Superior temporal gyrus (tissue), 1 donor: Measurements from ENCODE around the gene ATP5F1E.
A peak's percentile ranks its signal among the peaks of the same experiment; 100 is the strongest.

ENCODE experiments used
- DNase-seq: peaks from one replicate; pipeline ENCODE4 v3.0.0-alpha.2; 2016; ENCODE audit errors: extremely low spot score

ATP5F1E gene

GRCh38 chr20:59006167-59006863 lies 25.8 kb downstream of the ATP5F1E start:
- no peak for DNase-seq

- no peak for DNase-seq
Measured at GRCh38 chr20:59005523-59006166, 26.5 kb downstream of the ATP5F1E start.

GRCh38 chr20:59004763-59005522 lies 27.2 kb downstream of the ATP5F1E start:
- DNase-seq, result no peak

- no peak for DNase-seq
Measured at GRCh38 chr20:59004493-59004762, 27.7 kb downstream of the ATP5F1E start.

DNA sequence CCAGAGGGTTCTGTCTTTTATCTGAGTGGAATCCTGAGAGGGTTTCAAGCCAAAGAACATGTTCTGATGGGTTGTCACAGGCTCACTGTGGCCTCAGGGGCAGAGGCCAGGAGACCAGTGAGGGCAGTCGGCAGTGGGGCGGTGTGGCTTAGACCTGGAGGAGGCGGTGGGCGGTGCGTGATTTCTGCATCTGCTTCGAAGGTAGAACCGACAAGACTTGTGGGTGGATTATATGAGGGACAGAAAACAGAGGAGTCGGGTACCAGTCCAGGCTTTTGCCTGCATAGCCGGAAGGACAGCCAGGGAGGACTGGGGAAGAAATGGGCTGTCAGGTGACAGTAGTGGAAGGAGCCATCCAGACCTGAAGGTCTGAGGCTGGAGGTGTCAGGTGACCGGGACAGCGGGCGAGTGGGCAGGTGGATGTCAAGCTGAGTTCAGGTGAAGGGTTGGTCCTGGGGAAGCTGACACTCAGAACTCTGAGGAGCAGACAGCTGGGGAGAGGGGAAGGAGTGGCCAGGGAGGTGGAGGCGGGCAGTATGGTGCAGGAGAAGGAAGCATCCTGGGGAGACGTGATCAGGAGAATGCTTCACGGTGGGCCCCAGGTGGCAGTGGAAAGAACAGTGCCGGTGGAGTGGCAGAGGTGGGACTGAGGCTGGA lies 28.2 kb downstream of the ATP5F1E start:
- no peak for DNase-seq

- no peak for DNase-seq
Measured at GRCh38 chr20:59002874-59003399, 29.2 kb downstream of the ATP5F1E start.

- no peak for DNase-seq
Measured at GRCh38 chr20:59002388-59002787, 29.7 kb downstream of the ATP5F1E start.

GRCh38 chr20:59001449-59002171 lies 30.5 kb downstream of the ATP5F1E start:
- DNase-seq, result no peak

- DNase-seq, result no peak
Measured at GRCh38 chr20:59001068-59001448, 31.1 kb downstream of the ATP5F1E start.

DNA sequence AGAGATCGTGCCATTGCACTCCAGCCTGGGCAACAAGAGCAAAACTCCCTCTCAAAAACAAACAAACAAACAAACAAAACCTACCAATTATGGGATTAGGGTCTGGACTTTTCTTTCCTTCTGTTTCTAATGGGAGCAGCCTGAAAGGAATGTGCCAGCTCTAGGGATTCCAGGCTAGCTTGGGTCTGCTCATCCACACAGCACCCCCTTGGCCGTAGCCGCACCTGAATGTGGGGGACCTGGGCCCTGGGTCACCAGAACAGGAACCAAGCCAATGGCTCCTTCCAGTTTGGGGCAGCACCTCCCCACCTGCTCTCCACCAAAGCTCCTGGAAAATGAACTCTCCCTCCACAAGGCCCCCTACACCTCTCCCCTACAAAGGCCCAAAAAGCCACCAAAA lies 31.8 kb downstream of the ATP5F1E start:
- DNase-seq, result no peak

- DNase-seq, result no peak
Measured at GRCh38 chr20:58998656-58999055, 33.5 kb downstream of the ATP5F1E start.

DNA sequence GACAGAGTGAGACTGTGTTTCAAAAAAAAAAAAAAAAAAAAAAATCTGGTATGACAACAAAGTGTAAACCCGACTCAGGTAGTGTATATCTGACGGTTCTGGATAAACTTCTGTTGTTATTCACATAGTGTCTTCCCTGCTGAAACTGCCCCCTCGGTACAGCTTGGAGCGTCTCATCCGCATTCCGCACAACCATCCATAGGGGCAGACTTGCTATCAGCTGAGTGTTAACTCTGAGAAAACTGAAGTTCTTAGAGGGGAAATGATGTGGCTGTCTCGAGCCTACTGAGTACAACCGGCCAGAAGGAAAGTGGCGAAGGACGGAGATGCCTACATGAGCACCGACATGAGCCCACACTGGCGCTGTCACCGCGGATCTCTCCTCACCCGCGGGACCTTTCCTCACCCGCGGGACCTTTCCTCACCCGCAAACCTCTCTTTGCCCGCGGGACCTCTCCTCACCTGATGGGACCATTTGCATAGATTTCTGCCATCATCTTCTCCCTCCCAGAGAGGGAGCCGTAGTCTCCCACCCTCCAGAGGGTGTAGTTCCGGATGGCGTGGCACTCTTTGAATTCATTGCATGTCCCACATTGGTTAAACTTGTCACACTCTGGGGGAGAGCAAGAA lies 34.9 kb downstream of the ATP5F1E start:
- DNase-seq, result no peak

DNA sequence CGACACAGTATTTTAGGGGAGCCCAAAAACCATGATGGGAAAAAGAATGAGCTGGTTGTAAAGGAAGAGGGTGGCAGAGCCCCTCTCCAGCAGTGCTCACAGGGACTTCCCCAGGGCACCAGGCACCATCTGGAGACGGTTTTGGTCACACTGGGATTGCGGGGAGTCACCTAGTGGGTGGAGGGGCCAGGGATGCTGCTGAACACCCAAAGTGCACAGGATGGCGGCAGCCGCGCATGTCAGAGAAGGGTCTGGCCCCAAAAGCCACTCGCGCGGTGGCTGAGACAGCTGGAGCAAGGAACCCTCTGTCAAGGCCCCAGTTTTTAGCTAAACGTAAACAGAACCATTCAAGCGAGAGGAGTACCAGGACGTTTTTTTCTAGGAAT lies 35.9 kb downstream of the ATP5F1E start:
- no peak for DNase-seq

DNA sequence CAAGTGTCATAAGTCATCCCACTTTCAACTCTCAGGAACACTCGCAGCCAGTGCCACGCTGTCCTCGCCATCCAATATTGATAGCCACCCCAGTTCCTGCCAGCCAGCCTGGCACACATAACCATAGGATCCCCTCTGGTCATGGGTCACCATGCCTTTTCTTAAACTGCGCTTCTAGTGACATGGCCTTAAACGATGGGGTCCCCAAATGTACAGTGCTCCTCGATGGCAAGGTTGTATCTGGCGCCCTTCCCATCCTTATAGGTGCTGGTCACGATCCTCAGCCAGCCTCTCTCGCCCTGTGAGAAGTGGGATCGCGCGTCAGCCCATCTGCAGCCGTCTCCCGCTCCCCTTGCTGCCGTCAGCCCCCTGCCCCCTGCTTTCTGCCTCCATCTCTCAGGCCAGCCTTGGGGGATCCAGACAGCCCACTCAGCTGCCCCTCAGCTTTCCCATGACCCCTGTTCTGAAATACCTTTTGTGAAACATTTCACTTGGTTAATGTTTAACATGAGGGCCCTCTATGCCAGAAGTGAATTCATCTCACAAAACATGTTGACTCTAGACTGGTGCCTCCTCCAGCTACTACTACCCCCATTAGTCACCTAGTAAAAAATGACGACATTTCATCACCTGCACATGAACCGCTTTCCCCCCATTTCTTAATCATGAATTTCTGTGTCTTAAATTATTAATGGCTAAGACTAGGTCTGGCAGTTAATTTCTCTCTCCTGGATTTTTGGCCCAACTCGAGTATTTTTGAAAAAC lies 36.5 kb downstream of the ATP5F1E start:
- DNase-seq, result no peak

GRCh38 chr20:58994390-58995159 lies 37.6 kb downstream of the ATP5F1E start:
- DNase-seq, result no peak

DNA sequence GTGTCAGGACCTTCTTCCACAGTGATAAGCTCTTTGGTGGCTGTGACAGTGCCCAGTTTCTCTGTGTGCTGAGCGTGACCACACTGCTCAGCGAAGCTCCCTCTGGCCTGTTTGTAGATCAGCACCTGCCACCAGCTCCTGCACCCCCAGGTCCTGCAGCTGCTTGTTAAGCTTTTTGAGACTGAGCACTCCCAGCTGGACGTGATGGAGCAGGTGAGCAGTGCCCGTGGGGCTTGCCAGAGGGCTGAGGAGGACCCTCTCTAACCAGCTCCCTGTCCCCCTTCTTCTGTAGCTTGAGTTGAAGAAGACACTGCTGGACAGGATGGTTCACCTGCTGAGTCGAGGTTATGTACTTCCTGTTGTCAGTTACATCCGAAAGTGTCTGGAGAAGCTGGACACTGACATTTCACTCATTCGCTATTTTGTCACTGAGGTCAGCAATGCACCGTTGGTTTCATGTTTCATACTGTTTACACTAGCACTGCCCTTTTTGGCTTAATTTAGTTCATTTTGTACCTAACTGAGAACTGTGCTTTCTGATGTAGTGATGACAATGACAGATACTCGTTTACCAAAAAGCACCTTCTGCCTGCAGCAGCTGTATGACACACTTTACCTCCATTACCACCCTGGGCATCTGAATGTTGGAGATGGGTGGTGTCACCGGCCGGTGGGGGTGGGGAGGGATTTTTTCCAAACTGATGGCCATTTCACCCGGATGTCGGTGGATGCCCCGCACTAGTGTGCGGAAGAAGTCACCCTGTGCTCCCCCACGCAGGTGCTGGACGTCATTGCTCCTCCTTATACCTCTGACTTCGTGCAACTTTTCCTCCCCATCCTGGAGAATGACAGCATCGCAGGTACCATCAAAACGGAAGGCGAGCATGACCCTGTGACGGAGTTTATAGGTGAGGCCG lies 38.5 kb downstream of the ATP5F1E start:
- no peak for DNase-seq

DNA sequence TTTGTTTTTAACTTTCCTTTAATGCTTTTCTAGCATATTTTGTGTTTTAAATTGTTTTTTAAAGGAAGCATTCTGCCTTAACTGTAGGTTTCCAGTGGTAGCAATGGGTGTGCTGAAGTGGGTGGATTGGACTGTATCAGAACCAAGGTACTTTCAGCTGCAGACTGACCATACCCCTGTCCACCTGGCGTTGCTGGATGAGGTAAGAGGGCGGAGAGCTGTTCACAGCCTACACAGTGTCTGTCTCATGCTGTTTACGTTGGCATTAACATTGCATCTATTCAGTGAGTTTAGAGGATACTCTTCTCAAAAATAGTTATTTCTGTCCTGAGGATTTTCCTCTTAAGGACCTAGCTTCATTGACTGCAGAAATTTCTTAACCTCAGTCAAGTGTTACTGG lies 39.2 kb downstream of the ATP5F1E start:
- DNase-seq, result no peak

DNA sequence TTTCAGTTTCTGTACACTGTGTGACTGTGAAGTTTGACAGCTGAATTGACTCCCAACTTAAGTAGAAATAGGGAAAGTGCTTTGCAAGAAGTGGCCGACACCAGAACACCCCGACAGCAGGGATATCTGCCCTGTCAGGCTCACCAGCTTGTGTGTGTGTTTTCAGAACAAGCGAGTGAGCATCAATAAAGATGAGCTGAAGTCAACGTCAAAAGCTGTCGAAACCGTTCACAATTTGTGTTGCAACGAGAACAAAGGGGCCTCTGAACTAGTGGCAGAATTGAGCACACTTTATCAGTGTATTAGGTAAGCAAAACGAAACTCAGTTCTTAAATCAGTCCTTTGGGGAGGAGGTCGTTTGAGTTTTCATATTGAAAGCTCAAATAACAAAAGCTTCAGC lies 40.4 kb downstream of the ATP5F1E start:
- DNase-seq, result peak; percentile 36
